ENCODE data around the gene DMRT1.

Gene DMRT1

DNA sequence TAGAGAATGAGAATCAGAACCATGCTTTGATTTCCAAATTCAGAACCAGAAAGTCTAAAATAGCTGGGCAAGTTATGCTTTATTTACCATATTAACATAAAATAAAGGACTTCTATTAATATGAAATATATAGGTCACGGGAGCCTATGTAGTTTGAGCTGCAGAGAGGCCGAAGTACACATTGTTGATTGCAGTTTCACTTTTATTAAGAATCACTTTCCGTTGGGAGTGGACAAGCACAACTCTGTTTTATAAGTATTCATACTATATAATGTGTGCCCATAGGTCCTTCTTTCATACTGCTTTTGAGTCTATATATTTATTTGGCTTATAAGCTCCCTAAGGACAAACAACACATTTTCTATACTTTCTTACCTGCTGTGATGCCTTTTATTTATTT lies 76.2 kb downstream of the DMRT1 start:
- no peak overlapping the region for H3K4me3 ChIP-seq (ENCODE audit: low read depth, low read length)
- TF ChIP-seq MAX (IDR thresholded peaks at IDR 0.05; ENCODE audit: low read depth, low read length): no peak
- no peak for TF ChIP-seq MYC (IDR thresholded peaks at IDR 0.05; ENCODE audit: low read depth, low read length)
- TF ChIP-seq, protein P1, sequence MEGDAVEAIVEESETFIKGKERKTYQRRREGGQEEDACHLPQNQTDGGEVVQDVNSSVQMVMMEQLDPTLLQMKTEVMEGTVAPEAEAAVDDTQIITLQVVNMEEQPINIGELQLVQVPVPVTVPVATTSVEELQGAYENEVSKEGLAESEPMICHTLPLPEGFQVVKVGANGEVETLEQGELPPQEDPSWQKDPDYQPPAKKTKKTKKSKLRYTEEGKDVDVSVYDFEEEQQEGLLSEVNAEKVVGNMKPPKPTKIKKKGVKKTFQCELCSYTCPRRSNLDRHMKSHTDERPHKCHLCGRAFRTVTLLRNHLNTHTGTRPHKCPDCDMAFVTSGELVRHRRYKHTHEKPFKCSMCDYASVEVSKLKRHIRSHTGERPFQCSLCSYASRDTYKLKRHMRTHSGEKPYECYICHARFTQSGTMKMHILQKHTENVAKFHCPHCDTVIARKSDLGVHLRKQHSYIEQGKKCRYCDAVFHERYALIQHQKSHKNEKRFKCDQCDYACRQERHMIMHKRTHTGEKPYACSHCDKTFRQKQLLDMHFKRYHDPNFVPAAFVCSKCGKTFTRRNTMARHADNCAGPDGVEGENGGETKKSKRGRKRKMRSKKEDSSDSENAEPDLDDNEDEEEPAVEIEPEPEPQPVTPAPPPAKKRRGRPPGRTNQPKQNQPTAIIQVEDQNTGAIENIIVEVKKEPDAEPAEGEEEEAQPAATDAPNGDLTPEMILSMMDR (IDR thresholded peaks at IDR 0.05; ENCODE audit: low read depth, low read length): no peak
- no peak for TF ChIP-seq POLR2A (IDR thresholded peaks at IDR 0.05; ENCODE audit: extremely low read depth, insufficient read length)
- no peak for DNase-seq (ENCODE audit: low read depth)

DNA sequence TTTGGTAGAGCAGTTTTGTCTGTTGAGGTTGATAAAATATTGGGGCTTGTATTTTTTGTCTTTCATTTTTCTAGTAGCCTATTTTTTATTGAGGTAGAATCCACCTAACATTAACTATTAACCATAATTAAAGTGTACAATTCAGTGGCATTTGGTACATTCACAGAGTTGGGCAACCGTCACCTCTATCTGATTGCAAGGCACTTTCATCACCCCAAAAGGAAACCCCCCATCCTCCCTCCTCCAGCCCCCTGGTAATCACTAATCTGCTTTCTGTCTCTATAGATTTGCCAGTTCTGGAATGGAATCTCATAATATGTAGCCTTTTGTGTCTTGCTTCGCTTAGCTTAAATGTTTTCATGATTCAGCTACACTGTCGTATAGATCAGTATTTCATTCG lies 79.4 kb downstream of the DMRT1 start:
- no peak for TF ChIP-seq MAX (IDR thresholded peaks at IDR 0.05; ENCODE audit: low read depth, low read length)
- TF ChIP-seq MYC (IDR thresholded peaks at IDR 0.05; ENCODE audit: low read depth, low read length): no peak
- TF ChIP-seq, protein P1 (IDR thresholded peaks at IDR 0.05; ENCODE audit: low read depth, low read length): no peak
- no peak for TF ChIP-seq POLR2A (IDR thresholded peaks at IDR 0.05; ENCODE audit: extremely low read depth, insufficient read length)
- H3K4me3 ChIP-seq (ENCODE audit: low read depth, low read length): no peak overlapping the region
- no peak for DNase-seq (ENCODE audit: low read depth)

GRCh38 chr9:922171-922570 lies 80.7 kb downstream of the DMRT1 start:
- DNase-seq (ENCODE audit: low read depth): no peak
- TF ChIP-seq MYC (IDR thresholded peaks at IDR 0.05; ENCODE audit: low read depth, low read length) (no peak), MAX (IDR thresholded peaks at IDR 0.05; ENCODE audit: low read depth, low read length) (no peak), POLR2A (IDR thresholded peaks at IDR 0.05; ENCODE audit: extremely low read depth, insufficient read length) (no peak)
- TF ChIP-seq, protein P1 (IDR thresholded peaks at IDR 0.05; ENCODE audit: low read depth, low read length): no peak
- H3K4me3 ChIP-seq (ENCODE audit: low read depth, low read length): no peak overlapping the region

- TF ChIP-seq, protein P1 (IDR thresholded peaks at IDR 0.05; ENCODE audit: low read depth, low read length): no peak
- no peak for TF ChIP-seq MAX (IDR thresholded peaks at IDR 0.05; ENCODE audit: low read depth, low read length)
- H3K4me3 ChIP-seq (ENCODE audit: low read depth, low read length): no peak overlapping the region
- no peak for DNase-seq (ENCODE audit: low read depth)
Measured at GRCh38 chr9:922731-923130, 81.2 kb downstream of the DMRT1 start.

DNA sequence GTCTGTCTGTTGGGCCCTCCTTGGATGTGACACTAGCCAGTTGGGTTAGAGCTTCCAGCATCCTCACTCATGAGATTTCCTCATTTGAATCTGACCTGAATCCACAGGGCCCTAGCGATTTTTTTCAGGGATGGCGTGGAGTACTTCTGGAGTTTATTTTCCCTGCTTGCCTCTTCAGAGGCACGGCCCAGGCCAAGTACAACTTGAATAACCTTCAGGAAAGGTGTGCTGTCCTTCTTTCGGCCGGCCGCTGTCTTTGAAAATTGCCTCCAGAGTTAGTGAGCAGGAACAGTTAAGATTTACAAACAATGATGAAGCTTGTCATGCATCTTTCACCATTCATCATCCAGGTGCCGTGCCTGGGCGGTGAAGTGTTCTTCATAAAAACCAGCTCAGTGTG lies 85.5 kb downstream of the DMRT1 start:
- no peak for TF ChIP-seq MAX (IDR thresholded peaks at IDR 0.05; ENCODE audit: low read depth, low read length)
- TF ChIP-seq, protein P1 (IDR thresholded peaks at IDR 0.05; ENCODE audit: low read depth, low read length): no peak
- no peak for TF ChIP-seq POLR2A (IDR thresholded peaks at IDR 0.05; ENCODE audit: extremely low read depth, insufficient read length)
- no peak for TF ChIP-seq MYC (IDR thresholded peaks at IDR 0.05; ENCODE audit: low read depth, low read length)
- H3K4me3 ChIP-seq (ENCODE audit: low read depth, low read length): no peak overlapping the region
- DNase-seq (ENCODE audit: low read depth): no peak
